ENCODE data around the gene C10orf53.

The C10orf53 gene

DNA sequence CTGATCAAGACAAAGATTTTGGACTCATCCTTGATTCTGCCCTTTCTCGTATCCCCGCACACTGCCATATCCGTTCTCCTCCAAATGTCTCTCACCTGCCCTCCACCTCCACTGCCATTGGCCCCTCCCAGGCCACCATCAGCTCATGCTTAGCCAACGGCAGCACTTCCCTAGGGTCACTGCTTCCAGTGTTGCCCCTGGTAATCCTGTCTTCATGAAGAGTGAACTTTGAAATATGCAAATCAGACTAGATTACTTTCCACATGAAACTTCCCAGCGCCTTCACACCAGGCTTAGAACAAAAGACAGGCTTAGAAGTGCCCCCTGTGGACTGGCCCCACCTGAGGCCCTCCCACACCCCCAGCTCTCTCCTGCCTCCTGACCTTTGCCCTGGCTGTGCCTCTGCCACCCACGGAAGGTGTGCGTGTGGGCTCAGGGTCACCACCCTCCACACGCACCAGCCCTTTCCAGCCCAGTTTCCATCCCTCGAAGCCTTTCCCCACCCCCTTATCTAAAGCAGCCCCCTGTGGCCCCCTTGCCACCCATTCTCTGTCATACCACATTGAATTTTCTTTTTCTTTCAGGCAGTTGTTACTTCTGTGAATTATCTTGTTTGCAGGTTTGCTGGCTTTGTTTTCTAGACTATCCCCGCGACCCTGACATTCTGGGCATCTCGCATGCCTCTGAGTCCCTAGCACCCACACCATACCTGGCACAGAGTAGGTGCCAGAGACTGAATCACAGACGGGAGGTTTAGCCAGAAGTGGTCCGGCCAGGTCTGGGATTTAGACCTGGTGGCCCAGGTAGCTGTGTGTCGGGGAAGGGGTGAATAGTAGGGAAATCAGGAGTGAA is 26.8 kb upstream of the C10orf53 start:
- Histone ChIP-seq H3K4me3 (ENCODE audit: low read depth in 1 of 5, low read length in 5 of 5) (no peak overlapping the region), H3K9ac (ENCODE audit: low read length in 5 of 5) (no peak overlapping the region), H3K36me3 (ENCODE audit: control insufficient read depth in 5 of 5, insufficient read depth in 5 of 5, low read length in 5 of 5) (no peaks in the 10 kb centered on the region), H3K9me3 (ENCODE audit: control insufficient read depth in 5 of 5, low read length in 5 of 5) (peaks cover 0 to 1% (median 0%) of the 10 kb centered on the region in 5 donors), H3K4me1 (ENCODE audit: control insufficient read depth in 5 of 5, insufficient read depth in 5 of 5, low read length in 5 of 5) (no peaks in the 10 kb centered on the region), H3K27me3 (ENCODE audit: control insufficient read depth in 5 of 5, insufficient read depth in 4 of 5, low read length in 5 of 5) (peaks cover 2 to 22% (median 16%) of the 10 kb centered on the region in 5 donors), H3K27ac (ENCODE audit: low read depth, low read length) (no peak overlapping the region)

DNA sequence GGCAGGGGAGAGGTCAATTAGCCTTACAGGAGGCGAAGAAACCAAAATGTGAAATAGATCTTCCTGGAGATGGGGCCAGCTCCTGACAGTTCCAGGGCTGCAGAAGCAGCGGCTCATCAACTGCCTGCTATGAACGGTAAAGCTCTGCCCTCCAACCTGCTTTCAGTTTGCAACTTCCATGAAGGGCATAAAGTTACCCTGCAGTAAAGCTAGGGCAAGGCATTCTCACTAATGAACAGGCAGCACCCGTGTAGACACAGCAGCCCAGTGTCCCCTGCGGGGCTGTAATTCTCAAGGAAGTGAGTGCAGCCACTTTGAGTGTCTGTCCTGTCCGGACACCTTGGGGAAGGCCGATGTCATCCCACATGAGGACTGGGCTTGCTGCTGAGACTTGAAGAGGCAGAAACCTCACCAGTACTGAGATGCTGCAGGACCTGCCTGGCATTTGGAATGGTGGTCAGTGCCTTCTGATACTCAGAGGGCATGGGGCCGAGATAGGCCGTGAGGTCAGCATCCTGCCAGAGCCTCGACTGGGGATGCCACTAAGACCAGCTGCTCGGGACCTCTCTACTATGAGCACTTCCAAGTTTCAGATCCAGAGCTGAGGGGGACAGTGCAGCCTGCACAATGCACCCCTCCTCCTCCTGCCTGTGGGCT is 26.1 kb upstream of the C10orf53 start:
- Histone ChIP-seq H3K27me3 (ENCODE audit: control insufficient read depth in 5 of 5, insufficient read depth in 4 of 5, low read length in 5 of 5) (peaks cover 2 to 18% (median 13%) of the 10 kb centered on the region in 5 donors), H3K9ac (ENCODE audit: low read length in 5 of 5) (no peak overlapping the region), H3K9me3 (ENCODE audit: control insufficient read depth in 5 of 5, low read length in 5 of 5) (peaks cover 0 to 3% (median 0%) of the 10 kb centered on the region in 5 donors), H3K36me3 (ENCODE audit: control insufficient read depth in 5 of 5, insufficient read depth in 5 of 5, low read length in 5 of 5) (no peaks in the 10 kb centered on the region), H3K27ac (ENCODE audit: low read depth, low read length) (no peak overlapping the region), H3K4me3 (ENCODE audit: low read depth in 1 of 5, low read length in 5 of 5) (no peak overlapping the region), H3K4me1 (ENCODE audit: control insufficient read depth in 5 of 5, insufficient read depth in 5 of 5, low read length in 5 of 5) (no peaks in the 10 kb centered on the region)

DNA sequence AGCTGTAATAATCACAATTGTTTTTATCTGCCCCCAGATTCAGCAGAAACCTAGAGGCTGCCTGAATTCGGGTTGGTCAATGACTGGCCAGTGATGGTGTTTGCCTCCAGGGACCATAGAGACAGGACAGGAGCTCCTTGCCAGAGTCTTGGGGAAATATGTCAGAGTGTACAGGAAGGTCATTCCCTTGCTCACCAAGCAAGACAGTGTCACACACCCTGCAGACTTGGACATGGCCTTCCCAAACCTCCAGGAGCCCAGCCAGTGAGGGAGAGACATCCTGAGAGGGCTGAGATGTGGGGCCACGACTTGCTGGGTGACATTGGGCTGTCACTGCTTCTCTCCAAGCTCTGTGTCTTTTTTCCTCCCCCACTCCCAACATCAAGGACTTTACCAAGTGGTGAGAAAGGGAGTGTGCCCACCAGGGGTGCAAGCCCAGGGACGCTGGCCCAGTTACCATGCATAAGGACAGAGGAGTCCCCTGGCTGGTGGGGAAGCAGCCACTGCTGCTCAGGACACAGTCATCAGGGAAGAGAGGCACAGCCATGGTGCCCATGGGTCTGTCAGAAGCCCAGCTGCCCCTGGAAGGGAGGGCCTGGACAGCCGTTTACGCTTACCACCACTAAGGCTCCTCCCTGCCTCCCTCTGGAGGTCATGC is 25.3 kb upstream of the C10orf53 start:
- peaks cover 0 to 6% (median 6%) of the 10 kb centered on the region in 5 donors for H3K9me3 ChIP-seq (ENCODE audit: control insufficient read depth in 5 of 5, low read length in 5 of 5)
- no peak overlapping the region for H3K27ac ChIP-seq (ENCODE audit: low read depth, low read length)
- H3K4me1 ChIP-seq (ENCODE audit: control insufficient read depth in 5 of 5, insufficient read depth in 5 of 5, low read length in 5 of 5), result no peaks in the 10 kb centered on the region
- H3K9ac ChIP-seq (ENCODE audit: low read length in 5 of 5), result no peak overlapping the region
- H3K4me3 ChIP-seq (ENCODE audit: low read depth in 1 of 5, low read length in 5 of 5), result no peak overlapping the region
- no peaks in the 10 kb centered on the region for H3K36me3 ChIP-seq (ENCODE audit: control insufficient read depth in 5 of 5, insufficient read depth in 5 of 5, low read length in 5 of 5)
- H3K27me3 ChIP-seq (ENCODE audit: control insufficient read depth in 5 of 5, insufficient read depth in 4 of 5, low read length in 5 of 5), result peaks cover 2 to 17% (median 13%) of the 10 kb centered on the region in 5 donors

DNA sequence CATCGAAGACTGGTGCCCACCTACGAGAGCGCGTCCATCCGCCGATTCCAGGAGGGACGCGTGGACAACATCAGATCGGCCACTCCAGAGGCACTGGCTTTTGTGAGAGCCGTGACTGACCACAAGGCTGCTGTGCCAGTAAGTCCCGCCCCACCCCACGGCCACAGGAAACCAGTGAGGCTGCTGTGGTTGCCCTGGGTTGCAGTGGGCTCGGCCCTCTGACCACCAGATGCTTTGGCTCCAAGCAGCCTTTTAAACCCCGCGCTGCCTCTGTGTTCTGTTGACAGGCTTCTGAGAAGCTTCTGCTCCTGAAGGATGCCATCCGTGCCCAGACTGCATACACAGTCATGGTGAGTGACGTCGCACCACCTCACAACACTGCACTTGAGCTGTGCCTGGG is 24.4 kb upstream of the C10orf53 start:
- Histone ChIP-seq H3K9me3 (ENCODE audit: control insufficient read depth in 5 of 5, low read length in 5 of 5) (peaks cover 0 to 13% (median 6%) of the 10 kb centered on the region in 5 donors), H3K27ac (ENCODE audit: low read depth, low read length) (no peak overlapping the region), H3K36me3 (ENCODE audit: control insufficient read depth in 5 of 5, insufficient read depth in 5 of 5, low read length in 5 of 5) (no peaks in the 10 kb centered on the region), H3K4me3 (ENCODE audit: low read depth in 1 of 5, low read length in 5 of 5) (no peak overlapping the region), H3K4me1 (ENCODE audit: control insufficient read depth in 5 of 5, insufficient read depth in 5 of 5, low read length in 5 of 5) (no peaks in the 10 kb centered on the region), H3K27me3 (ENCODE audit: control insufficient read depth in 5 of 5, insufficient read depth in 4 of 5, low read length in 5 of 5) (peaks cover 2 to 15% (median 13%) of the 10 kb centered on the region in 5 donors), H3K9ac (ENCODE audit: low read length in 5 of 5) (no peak overlapping the region)

DNA sequence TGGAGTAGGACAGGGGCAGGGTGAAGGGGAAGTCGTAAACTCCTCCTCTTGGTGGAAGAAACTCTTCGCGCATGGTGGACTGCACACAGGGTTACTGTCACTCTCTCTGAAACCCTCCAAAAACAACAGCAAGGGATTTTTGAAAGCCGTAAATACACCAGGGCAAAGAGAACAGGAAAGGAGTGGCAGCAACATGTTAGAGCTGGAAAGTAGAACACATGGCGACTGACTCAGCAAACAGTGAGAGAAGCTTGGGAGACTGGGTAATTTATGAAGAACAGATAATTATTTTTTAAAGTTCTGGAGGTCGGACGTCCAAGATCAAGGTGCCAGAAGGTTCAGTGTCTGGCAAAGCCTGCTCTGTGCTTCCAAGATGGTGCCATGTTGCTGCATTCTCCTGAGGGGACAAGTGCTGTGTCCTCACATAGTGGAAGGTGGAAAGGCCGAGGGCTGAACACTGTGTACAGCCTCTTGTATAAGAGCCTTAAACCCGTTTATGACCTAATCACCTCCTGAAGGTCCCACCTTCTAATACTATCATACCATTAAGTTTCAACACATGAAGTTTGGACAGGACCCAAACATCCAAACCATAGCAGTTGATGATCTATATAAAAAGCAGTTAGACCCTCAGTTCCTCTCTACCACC is 22.5 kb upstream of the C10orf53 start:
- H3K9me3 ChIP-seq (ENCODE audit: control insufficient read depth in 5 of 5, low read length in 5 of 5), result peaks cover 0 to 19% (median 6%) of the 10 kb centered on the region in 5 donors
- H3K36me3 ChIP-seq (ENCODE audit: control insufficient read depth in 5 of 5, insufficient read depth in 5 of 5, low read length in 5 of 5), result no peaks in the 10 kb centered on the region
- peaks cover 2 to 9% (median 8%) of the 10 kb centered on the region in 5 donors for H3K27me3 ChIP-seq (ENCODE audit: control insufficient read depth in 5 of 5, insufficient read depth in 4 of 5, low read length in 5 of 5)
- no peak overlapping the region for H3K27ac ChIP-seq (ENCODE audit: low read depth, low read length)
- no peak overlapping the region for H3K4me3 ChIP-seq (ENCODE audit: low read depth in 1 of 5, low read length in 5 of 5)
- H3K9ac ChIP-seq (ENCODE audit: low read length in 5 of 5), result no peak overlapping the region
- no peaks in the 10 kb centered on the region for H3K4me1 ChIP-seq (ENCODE audit: control insufficient read depth in 5 of 5, insufficient read depth in 5 of 5, low read length in 5 of 5)

DNA sequence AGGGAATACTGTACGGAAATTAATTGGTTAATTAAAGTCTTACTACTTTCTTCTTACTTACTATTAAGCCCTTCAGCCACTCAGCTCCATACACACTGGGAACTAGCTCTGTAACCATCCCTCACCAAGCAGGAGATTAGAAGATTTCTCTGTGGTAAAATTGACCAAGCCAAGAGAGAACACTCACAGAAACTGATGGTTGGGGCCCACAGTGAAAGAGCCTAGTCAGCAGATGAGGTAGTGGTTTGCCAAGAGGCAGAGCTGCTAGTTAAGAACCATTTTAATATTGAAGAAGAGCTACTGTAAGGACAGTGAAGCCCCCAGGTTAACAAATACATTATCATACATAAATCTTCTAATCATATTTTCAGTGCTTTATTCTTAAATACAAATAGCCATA is 21.8 kb upstream of the C10orf53 start:
- H3K27me3 ChIP-seq (ENCODE audit: control insufficient read depth in 5 of 5, insufficient read depth in 4 of 5, low read length in 5 of 5), result peaks cover 2 to 9% (median 4%) of the 10 kb centered on the region in 5 donors
- H3K9ac ChIP-seq (ENCODE audit: low read length in 5 of 5), result no peak overlapping the region
- H3K4me3 ChIP-seq (ENCODE audit: low read depth in 1 of 5, low read length in 5 of 5), result no peak overlapping the region
- H3K9me3 ChIP-seq (ENCODE audit: control insufficient read depth in 5 of 5, low read length in 5 of 5), result peaks cover 0 to 19% (median 9%) of the 10 kb centered on the region in 5 donors
- H3K27ac ChIP-seq (ENCODE audit: low read depth, low read length), result no peak overlapping the region
- no peaks in the 10 kb centered on the region for H3K36me3 ChIP-seq (ENCODE audit: control insufficient read depth in 5 of 5, insufficient read depth in 5 of 5, low read length in 5 of 5)
- no peaks in the 10 kb centered on the region for H3K4me1 ChIP-seq (ENCODE audit: control insufficient read depth in 5 of 5, insufficient read depth in 5 of 5, low read length in 5 of 5)

DNA sequence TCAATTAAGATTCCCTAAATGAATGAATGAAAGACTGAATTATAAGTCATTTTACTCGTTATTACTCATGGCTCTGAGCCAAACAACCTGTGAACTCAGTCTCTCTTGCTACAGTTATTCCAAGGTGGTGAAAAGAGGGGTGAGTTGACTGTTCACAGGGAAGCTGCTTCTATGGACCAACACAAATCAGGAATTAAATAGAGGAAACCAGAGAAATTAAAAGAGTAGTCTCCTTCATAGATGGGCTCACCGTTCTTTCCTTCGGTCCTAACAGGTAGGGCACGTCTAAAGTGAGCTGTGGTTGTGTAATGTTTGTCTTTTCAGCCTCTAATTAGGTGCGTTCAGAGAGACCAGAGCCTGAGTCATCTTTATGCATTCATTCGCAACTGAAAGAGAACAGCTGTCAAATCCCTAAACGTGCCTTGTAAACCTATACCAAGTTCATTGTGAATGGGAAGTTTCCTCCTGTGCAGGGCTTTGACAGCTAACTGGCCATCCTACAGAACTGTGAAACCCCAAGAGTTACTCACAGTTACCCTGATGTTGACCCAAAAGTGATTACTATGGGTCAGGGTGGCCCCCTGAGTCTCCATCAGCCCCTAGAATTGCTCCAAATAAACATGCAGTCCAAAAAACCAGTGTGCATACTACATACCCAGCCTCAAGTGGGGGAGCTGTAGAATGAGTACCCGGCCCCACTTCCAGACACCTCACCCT is 18.2 kb upstream of the C10orf53 start:
- no peaks in the 10 kb centered on the region for H3K4me1 ChIP-seq (ENCODE audit: control insufficient read depth in 5 of 5, insufficient read depth in 5 of 5, low read length in 5 of 5)
- H3K9me3 ChIP-seq (ENCODE audit: control insufficient read depth in 5 of 5, low read length in 5 of 5), result peaks cover 0 to 19% (median 9%) of the 10 kb centered on the region in 5 donors
- peaks cover 0 to 3% (median 2%) of the 10 kb centered on the region in 5 donors for H3K27me3 ChIP-seq (ENCODE audit: control insufficient read depth in 5 of 5, insufficient read depth in 4 of 5, low read length in 5 of 5)
- no peak overlapping the region for H3K27ac ChIP-seq (ENCODE audit: low read depth, low read length)
- H3K9ac ChIP-seq (ENCODE audit: low read length in 5 of 5), result no peak overlapping the region
- H3K36me3 ChIP-seq (ENCODE audit: control insufficient read depth in 5 of 5, insufficient read depth in 5 of 5, low read length in 5 of 5), result no peaks in the 10 kb centered on the region
- H3K4me3 ChIP-seq (ENCODE audit: low read depth in 1 of 5, low read length in 5 of 5), result no peak overlapping the region

DNA sequence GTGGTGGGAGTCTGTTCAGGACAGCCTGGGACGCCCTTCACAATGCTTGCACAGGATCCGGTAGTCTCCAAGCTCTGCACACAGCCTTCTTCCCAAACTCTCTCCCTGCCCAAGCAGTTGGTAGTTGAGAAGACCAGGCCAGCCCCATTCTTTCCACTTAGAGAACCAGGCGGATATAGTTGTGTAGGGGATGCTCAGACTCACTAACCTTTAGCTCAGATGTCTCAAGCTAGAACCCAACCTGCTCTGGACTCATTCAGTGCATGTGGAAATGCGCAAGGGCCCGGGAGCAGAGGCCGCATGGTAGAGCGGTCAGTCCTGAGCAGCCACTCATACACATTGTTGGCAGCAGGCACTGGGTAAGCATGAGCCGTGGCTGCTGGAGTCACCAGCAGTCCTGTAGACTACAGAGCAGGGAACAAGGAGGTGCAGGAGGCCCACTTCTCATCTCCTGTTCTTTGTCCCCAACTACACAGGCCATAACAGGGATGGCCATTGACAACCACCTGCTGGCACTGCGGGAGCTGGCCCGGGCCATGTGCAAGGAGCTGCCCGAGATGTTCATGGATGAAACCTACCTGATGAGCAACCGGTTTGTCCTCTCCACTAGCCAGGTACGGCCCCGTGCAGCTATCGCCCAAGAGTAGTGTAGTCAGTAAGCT is 17.2 kb upstream of the C10orf53 start:
- H3K27me3 ChIP-seq (ENCODE audit: control insufficient read depth in 5 of 5, insufficient read depth in 4 of 5, low read length in 5 of 5), result peaks cover 0 to 3% (median 0%) of the 10 kb centered on the region in 5 donors
- H3K4me3 ChIP-seq (ENCODE audit: low read depth in 1 of 5, low read length in 5 of 5), result no peak overlapping the region
- no peak overlapping the region for H3K9ac ChIP-seq (ENCODE audit: low read length in 5 of 5)
- H3K4me1 ChIP-seq (ENCODE audit: control insufficient read depth in 5 of 5, insufficient read depth in 5 of 5, low read length in 5 of 5), result no peaks in the 10 kb centered on the region
- H3K36me3 ChIP-seq (ENCODE audit: control insufficient read depth in 5 of 5, insufficient read depth in 5 of 5, low read length in 5 of 5), result no peaks in the 10 kb centered on the region
- peaks cover 0 to 19% (median 9%) of the 10 kb centered on the region in 5 donors for H3K9me3 ChIP-seq (ENCODE audit: control insufficient read depth in 5 of 5, low read length in 5 of 5)
- H3K27ac ChIP-seq (ENCODE audit: low read depth, low read length), result no peak overlapping the region

DNA sequence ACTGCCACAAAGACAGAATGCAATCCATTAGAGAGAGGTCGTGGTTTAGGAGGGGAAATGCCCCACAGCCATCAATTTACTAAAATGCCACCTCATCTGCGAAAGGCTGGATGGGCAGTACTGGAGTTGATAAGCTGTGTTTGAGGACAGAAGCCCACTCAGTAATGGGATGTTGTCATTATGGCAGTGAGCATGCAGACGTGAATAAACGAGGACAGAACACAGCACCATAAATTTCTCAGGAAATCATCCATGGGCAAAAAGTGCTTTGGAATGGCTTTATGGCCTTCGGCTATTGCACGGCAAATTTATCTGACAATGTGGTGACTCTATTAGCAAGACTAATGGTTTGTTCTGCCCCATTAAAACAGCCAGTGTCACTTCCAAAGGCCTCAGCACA is 15.9 kb upstream of the C10orf53 start:
- Histone ChIP-seq H3K4me3 (ENCODE audit: low read depth in 1 of 5, low read length in 5 of 5) (no peak overlapping the region), H3K9me3 (ENCODE audit: control insufficient read depth in 5 of 5, low read length in 5 of 5) (peaks cover 0 to 18% (median 8%) of the 10 kb centered on the region in 5 donors), H3K9ac (ENCODE audit: low read length in 5 of 5) (no peak overlapping the region), H3K4me1 (ENCODE audit: control insufficient read depth in 5 of 5, insufficient read depth in 5 of 5, low read length in 5 of 5) (no peaks in the 10 kb centered on the region), H3K27me3 (ENCODE audit: control insufficient read depth in 5 of 5, insufficient read depth in 4 of 5, low read length in 5 of 5) (peaks cover 0 to 3% (median 0%) of the 10 kb centered on the region in 5 donors), H3K36me3 (ENCODE audit: control insufficient read depth in 5 of 5, insufficient read depth in 5 of 5, low read length in 5 of 5) (no peaks in the 10 kb centered on the region), H3K27ac (ENCODE audit: low read depth, low read length) (no peak overlapping the region)

Measured in subcutaneous abdominal adipose tissue (tissue), 5 donors.